AG08395 (cell line): ENCODE data around the gene DMRT1.
A peak's percentile ranks its signal among the peaks of the same experiment; 100 is the strongest.

Source experiments
- DNase-seq: peaks from one replicate; pipeline ENCODE4 v3.0.0; 2012; ENCODE audit warnings: mixed read lengths, low spot score

The DMRT1 gene

DNA sequence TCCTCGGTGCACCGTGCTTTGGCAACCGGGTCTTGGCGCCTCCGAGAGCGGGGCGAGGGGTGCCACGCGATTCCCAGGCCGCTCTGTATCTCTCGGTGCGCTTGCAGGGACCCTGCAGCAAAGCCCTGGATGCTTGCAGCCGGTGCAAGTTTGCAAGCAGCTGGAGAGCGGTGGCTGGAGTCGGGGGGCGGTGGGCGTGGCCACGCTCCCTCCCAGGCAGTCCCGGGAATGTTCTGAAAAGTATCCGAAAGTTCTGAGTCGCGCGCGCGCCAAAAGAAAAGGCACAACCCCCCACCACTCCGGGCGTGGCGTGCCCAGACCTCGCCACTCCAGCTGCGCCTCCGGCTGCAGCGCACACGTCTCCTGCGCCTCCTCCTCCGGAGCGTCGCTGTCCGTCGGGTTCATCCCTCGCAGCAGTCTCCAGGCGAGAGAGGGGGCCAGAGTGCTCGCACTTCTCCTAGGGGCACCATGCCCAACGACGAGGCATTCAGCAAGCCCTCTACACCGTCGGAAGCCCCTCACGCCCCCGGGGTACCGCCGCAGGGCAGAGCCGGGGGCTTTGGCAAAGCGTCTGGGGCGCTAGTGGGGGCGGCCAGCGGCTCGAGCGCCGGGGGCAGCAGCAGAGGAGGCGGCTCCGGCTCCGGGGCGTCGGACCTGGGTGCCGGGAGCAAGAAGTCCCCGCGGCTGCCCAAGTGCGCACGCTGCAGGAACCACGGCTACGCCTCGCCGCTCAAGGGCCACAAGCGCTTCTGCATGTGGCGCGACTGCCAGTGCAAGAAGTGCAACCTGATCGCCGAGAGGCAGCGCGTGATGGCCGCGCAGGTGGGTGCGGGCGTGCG is at the start of gene DMRT1:
DMRT1 (plus strand) TSS at position 327 of the 839 bp plus-strand sequence; CDS start at position 469, 142 bp downstream.
- DNase-seq: no peak

DNA sequence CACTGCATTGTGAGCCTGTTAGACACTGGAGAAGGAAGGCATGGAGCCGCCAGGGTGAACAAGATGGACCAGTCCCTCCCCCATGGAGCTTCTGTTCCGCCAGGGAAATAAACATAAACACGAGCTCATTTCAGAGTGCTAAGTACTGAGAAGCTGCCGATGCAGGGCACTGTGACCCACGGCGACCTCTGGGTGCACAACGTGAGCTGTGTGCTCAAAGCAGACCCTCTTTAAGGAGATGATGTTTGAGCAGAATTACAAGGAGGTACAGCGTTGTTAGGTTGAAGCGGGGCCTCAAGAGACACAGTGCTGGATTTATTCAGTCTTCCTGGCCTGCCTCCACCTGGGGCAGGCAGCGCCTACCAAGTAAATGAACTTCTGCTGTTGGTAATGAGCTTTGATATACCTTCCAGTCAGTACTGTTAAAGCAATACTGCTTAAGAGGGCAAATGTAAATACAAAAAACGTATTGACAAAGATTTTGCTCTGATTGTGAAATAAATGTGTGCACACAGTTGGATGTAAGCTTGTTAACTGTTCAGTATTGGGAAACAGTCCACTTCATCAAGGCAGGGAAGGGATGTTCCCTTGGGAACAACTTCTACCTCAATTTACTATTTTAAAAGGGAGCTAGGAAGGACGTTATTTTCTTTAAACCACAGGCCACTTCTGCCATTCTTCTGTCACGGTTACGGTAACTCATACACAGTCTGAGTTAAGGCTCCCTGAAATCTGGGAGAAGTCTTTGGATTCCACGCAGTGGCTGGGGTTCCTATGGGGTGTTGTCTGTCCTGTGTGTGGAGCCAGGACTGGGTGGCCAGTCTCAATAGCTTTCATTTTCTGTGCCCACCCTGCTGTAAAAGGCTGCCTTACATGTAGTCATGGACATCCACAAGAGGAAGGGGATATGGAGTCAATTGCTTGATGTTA is 48.9 kb upstream of the DMRT1 start:
- DNase-seq: no peak

DNA sequence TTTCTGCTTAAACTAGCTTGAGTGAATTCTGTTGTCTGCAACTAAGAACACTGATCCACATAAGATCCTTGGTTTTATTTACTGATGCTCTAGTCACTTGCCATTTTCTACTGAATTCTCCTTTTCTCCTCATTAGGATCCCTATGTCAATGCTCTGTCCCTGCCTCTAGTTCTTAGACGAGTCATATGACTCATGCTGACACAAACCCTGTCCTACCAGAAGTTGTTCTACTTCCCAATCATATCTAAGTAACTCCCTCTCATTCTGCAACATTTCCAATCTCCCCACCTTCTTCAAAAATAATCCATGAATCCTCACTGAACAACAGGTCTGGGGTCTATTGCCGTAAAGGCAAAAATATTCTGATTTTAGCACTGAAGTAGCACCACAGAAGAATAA is 47.1 kb upstream of the DMRT1 start:
- DNase-seq: no peak

DNA sequence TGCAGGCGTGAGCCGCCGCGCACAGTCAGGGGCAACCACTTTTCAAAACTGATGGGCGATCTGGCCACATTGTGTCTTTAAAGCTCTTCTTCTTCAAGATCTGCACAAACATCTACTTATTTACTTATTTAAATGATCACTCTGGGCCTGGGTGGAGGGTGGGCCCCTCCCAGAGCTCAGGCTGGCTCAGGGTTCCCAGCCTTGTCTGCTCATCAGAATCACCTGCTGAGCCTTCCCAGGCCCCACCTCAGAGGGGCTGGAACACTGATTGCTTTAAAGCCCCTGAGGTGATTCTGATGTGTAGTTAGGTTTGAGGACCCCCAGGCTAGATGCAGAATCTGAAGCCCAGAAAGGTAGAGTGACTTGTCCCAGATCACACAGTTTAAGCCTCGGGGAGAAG is 45.6 kb upstream of the DMRT1 start:
- no peak for DNase-seq

DNA sequence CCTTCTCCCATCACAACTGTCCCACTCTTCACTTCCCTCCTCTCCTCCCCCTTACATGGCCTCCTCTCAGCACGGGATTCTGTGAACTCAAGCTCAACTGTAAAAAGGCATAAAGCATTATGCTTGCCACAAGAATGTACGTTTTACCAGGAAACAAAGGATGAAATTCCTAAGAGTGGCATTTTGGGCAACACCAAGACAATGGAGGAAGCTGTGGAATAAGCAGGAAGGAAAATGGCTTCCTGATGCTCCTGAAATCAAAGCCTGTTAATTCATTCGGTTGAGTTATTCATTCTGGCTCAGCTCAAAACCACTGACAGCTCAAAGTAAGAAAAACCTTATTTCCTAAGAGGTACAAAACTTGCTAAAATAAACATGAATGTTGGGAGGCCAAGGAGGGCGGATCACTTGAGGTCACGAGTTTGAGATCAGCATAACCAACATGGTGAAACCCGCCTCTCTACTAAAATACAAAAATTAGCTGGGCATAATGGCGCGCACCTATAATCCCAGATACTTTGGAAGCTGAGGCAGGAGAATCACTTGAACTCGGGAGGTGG is 40.8 kb upstream of the DMRT1 start:
- no peak for DNase-seq

DNA sequence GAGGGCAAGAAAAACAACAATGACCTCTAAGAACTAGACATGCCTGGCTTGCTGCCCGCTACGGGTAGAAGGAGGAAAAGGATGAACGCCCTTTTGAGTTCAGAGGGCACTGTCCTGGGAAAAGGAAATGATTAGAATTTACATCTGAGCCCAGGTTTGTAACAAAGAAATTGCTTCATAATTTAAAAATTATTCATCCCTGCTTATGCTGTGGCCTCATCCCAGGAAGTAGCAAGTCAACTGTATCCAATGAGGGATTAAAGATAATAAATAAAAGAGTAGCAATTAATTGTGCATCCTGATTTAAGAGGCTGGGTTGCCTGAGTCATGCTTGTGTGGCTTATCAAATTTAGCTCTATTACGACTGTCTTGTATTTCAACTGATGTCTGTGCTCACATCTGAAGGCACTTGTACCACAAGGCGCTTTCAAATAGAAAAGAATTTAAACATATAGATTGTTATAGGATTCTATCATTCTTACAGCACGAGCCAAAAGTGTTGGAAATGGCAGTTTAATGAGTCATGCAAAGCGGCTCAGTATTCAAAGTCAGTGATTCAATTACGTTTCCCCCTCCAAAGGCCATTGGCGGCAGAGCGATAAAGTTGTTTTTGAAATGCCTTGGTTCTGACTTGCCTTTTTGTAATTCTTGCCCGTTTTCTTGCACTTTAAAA is 40.0 kb upstream of the DMRT1 start:
- no peak for DNase-seq

DNA sequence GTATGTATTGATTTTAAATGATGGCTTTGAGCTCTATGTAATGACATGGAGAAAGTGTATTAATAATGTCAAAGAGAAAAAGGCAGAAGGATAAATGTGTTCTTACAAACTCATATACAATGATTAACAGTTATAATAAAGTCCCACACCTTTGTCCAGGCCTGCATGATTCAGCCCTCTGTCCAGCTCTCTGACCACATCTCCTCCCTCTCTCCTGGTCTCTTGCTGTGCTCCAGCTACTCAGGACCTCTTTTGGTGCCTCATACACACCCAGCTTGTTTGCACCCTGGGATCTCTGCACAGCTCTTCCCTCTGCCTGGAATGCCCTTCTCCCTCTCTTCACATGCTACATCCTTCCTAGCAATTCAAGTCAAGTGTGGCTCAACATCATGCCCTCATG is 37.5 kb upstream of the DMRT1 start:
- DNase-seq: no peak

DNA sequence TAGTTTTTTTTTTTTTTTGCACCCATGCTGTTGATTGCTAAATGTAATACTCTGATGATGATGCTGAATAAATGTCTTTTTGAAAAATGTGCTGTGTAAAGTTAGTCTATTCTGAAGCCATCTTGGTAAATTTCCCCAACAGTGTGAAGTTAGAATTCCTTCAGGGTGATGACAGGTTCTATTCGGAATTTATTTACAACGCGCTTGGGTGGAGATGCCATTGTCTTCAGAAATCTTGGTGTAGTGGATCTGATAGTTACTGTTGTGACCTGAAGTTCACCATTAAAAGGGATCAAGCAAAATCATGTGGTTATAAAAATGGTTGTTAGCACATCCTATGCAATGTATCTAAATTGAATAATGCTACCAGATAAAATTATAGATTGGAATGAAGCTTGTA is 36.3 kb upstream of the DMRT1 start:
- DNase-seq: no peak

DNA sequence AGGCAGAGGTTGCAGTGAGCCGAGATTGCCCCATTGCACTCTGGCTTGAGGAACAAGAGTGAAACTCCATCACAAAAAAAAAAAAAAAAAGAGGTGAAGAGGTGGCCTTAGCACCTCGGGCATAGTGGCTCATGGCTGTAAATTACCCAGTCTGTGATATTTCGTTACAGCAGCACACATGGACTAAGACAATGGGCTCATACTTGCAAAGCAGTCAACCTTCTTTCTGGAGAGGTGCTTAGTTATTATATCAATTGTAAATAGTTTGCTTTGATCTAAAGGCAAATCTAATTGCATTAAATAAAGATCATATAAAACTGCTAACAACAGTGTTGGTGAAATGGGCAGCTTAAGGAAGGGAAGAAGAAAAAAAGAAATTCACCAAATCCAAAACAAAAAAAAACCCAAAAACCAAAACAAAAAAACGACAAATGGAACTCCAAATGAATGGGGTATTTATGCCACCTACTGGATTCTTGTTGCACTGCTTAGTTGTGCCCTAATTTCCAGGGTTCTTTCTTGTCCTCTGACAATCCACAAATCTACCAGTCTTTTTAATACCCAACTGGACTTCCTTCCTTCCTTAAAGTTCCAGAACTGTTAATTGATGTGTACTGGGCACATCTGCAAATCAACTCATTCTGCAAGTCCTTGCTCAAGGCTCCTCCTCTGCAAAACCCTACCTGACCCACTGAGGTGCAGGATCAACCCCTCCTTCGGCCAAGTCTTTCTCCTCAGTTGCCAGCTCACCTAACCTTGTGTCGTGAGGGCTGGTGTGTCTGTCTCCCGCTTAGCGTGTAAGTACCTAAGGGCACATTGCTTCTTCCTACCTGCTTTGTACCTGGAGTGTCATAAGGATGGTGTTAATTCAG is 35.0 kb upstream of the DMRT1 start:
- DNase-seq: peak; percentile 67

DNA sequence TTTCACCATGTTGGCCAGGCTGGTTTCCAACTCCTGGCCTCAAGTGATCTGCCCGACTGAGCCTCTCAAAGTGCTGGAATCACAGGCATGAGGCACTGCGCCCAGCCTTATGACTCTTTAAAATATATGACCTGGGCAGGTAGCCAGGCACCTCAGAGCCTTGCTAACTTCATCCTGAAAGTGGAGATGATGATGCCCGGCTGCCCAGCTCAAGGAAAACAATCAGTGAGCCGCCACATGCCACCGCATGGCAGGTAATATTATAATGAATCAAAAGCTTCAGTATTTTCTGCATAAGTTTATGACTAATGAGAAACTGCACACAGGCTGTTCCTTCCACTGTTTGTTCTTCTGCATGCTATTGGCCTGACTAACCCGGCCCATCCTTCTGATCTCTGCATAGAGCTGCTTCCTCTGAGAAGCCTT is 30.4 kb upstream of the DMRT1 start:
- DNase-seq: no peak

DNA sequence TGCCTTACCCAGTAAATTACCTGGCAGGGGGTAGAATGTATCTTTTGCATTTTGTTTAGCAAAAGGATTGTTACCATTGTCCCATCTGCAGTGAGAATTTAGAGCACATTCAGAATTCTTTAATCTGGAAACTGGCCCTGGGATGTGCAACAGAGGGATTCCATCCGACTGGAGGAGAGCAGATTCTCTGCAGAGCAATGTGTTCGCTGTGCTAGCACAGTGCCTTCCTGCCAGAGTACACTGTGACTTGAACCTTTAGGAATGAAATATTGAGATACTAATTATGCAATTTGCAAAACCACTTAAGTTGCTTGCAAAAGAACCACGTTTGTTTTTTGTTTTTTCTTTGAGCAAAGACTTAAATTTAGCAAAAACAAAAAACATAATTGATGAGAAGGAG is 22.5 kb upstream of the DMRT1 start:
- no peak for DNase-seq

DNA sequence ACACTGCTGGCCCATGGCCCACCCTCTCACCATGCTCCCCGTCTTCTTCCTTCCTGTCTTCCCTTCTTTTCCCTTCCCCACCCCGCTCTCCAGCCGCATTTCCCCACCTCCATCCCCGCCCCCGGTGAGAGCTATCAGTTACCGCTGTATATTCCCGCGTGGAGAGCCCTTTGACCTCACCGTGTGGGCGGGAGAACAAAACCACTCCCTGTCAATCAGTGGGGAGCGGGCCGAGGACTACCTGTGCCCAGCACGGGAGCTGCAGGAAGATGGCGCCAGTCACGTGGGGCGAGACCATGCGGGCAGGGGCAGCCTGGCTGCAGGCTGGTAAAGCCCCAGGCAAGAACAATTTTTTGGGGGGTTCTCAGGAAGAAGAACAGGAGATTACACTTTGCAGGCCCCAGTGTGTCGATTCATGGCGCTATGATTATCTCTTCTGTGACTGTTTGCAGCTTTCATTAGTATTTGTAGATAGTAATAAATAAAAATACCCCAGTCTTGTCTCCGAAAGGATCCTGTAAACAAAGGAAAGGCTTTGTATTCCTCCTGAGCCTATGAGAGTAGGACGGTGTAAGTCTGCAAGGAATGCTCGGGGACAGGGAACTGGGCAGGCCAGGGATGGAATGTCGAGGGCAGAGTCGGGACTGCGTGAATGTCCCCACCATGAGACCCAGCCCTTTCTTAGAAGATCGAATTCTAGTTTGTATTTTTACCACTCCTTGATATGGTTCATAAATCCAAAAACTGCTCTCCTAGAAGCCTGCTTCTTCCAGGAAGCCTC is 14.8 kb upstream of the DMRT1 start:
- no peak for DNase-seq

DNA sequence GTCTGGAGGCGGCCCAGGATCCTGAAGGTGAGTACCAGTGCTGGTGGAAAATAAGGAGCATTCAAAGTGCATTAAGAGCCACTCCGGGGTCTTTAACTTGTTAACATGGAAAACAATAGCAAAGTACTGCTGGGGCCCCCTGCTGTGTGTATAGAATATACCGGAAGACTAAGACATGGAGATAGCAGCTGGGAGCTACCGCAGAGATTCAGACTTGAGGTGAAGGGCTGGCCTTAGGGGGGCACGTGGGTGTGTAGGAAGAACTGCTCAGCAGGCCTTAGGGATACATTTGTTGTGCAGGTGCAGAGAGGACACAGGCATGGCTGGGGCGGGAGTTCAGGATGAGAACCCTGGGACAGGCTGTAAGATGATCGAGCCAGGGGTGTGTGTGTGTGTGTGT is 1.2 kb upstream of the DMRT1 start:
- no peak for DNase-seq

DNA sequence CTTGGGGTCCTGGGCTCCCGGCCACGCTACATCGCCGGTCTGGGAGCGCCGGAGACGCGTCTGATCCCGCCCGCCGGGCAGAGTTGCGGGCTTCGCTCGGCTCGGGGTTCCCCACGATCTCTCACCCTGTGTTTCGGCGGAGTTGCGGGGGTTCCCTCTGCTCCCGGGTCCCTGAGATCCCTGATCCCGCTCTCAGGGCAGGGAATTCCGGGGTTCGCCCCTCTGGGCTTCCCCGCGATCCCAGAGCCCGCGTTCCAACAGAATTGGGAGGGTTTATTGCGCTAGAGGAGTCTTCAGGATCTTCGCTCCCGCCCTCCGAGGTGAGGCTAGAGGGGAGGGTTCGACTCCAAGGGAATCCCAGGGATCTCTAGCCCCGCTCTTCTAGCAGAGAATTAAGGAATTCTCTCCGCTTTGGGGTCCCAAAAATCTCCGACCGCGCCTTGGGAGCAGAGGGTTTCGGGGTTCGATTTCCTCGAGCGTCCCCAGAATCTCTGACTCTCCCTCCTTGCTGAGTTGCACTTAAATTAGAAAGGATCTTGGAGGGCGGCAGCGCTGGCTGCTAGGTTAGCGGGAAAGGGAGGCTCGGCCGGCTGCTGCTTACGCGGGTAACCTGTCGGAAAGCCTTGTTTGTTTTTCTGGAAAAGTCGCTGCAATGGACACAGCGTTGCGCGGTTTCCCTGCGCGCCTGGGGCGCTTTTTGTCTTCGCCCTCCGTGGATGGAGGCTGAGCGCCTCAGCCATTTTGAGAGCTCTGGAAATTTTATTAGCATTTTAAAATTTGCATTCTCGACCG is 1.3 kb downstream of the DMRT1 start:
- DNase-seq: no peak

DNA sequence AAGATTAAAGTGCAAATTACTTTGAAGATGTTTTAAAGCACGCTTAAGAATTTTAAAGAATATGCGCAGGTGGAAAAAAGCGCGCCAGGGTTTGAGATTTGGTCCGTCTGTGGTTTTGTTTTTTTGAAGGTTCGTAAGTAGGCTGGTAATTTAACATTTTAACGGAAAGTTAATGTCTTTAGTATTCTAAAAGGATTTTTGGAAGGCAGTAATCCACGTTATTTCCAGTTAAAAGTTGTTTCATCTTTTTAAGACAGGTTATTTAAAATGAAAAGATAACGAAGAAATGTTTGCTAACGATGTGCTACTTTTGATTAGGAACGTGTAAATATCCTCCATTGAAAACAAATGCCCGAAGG is 1.9 kb downstream of the DMRT1 start:
- no peak for DNase-seq

DNA sequence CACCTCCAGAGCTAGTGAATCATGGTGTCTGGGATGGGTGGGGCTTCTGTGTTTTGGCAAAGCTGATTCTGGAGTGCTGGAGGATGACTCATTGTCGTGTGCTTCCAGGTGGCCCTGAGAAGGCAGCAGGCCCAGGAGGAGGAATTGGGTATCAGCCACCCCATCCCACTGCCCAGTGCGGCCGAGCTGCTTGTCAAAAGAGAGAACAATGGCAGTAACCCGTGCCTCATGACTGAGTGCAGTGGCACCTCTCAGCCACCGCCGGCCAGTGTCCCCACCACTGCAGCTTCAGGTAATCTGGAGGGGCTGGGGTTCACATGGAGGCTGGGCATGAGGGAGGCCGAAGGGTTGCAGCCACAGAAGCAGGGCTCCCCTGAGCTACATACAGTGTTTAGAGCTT is 5.4 kb downstream of the DMRT1 start:
- DNase-seq: no peak

DNA sequence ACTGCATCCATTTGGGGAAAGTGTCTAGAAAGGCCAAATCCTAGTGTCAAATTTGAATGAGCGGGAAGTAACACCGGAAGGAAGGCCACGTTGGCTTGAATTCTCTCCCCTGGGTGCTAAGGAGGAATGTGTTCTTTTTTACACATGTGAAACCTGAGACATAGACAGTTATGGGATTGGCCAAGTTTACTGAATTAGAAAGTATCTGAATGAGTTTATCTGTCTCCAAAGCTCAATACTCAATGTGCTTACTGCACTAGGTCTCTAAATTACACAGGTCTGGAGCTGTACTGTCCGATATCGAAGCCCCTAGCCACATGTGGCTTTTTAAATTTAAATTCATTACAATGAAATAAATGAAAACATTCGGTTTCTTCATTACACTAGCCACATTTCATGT is 6.0 kb downstream of the DMRT1 start:
- DNase-seq: no peak

DNA sequence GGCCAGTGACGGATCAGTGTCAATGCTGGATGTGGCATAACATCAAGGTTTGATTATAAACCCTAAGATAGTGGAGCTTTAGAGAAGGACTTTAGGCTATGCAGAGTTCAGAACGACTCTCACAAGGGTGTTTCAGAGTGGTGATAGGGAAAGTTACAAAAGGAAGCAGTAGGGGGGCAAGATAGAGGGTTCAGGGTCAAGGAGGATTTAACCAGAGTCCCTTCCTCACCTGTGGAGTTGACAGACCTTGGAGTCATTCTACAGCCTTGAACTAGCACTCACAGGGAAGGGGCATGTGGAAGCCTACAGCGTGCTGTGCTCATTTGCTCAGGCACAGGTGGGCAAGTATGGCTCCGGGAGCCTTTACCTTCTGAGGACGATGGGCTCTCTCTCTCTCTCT is 7.9 kb downstream of the DMRT1 start:
- no peak for DNase-seq

DNA sequence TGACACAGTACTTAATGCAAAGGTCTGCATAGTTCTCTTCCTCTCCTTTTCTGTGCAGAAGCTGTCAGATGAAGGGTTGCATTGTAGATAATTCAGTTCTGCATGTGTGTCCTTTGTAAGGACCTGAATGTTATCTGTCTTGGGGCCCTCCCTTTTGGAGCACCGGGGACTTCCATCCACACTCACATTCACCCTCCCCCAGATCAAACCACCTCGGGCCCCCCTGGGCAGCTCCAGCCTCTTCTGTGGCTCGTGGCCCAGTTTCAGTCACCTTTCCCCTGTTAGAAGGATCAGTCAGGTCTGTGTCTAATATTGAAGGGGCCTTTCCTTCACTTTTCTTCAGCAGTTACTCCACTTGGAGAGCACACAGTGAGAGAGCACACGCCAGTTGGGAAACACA is 11.0 kb downstream of the DMRT1 start:
- no peak for DNase-seq

DNA sequence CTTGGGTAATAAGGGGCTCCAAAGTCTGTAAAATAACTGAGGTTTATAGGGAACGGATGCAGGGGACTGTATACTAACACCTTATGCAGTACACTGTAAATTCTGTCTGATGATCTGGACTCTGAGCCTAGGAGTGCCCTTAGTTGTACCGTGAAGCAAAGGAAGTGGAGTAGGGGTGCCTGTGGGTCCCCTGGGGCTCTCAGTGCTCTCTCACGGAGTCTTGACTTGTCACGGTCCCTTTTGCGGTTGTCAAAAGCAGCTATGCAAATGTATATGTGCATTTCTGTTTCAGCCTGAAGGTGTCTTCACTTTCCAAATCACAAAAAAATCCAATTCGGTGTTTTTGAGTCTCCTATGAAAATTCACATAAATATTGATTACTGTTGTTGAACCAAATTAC is 17.8 kb downstream of the DMRT1 start:
- no peak for DNase-seq
